ENCODE measurements around the gene ZDHHC7.

Gene ZDHHC7

DNA sequence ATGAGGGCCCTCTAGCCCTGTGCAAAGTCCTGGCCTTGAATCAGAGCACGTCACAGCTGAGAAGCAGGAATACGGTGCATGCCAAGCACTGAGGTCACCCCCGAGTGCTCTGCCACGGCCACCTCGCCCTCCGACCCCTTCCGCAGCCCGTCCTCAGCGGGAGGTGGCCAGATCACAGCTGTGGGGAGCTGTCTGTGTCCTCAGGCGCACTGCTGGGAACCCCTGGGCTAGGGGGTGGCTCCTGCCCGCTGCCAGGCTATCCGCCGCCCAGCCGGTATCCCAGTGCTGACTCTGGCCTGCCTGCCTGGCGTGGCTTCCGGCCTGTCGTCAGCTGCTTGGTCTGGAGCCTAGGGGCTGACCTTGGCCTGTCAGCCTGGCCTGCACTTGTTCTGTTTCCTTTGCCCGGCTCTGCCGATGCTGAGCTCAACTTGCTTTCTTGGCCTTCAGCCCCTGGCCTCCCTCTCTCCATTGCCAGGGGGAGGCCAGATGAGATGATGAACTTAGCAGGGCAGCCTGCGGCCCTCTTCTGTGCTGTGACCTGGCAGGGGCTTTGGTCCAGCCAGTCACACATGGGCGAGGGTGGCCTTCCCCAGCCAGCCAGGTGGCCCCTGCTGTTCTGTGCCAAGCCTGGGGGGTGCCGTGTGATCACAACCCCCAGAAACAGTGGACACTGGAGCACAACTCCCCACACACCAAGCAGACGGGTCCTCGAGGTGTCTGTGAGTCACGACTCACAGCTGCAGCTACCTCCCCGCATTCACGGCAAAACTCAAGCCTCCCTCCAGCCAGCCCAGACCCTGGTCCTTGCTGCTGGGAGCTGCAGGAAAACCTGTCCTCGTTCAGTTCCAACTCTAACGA, 77.3 kb downstream of the ZDHHC7 start:
- no peak for DNase-seq

DNA sequence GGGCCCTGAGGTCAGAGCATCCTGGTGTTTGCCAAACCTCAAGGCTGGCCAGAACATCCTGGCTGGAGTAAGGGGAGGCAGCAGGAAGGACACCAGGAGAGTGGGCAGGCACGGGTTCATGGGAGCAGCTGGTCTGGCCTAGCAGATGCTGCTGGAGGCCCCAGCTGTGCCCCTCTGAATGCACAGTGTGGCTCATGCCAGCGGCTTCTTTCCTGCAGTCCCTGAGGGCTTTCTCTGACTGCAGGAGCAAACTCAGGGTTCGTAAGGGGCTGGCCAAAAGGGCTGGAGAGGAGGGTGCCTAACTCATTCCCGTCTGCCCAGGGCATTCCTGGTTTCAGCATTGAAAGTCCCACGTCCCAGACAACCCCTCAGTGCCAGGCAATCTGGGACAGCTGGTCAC, 78.7 kb downstream of the ZDHHC7 start:
- peak; percentile 85 for DNase-seq

DNA sequence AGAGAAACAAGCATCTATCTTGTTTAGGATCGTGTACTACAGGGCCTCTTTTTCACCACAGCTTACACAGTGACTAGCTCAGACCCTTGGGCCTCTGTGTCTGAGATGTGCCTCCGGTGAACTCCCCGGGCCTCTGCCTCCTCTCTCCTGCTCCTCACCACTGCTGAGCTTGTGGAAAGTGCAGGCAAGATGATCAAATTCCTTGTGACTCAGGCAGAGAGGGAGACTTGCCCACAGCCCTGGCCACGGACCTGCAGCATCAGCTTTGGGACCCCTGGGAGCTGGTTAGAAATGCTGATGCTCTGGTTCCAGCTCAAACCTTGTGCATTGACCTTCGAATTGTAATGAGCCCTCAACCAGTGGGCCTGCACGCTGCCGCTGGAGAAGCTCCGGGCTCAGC, 79.8 kb downstream of the ZDHHC7 start:
- DNase-seq, result no peak

DNA sequence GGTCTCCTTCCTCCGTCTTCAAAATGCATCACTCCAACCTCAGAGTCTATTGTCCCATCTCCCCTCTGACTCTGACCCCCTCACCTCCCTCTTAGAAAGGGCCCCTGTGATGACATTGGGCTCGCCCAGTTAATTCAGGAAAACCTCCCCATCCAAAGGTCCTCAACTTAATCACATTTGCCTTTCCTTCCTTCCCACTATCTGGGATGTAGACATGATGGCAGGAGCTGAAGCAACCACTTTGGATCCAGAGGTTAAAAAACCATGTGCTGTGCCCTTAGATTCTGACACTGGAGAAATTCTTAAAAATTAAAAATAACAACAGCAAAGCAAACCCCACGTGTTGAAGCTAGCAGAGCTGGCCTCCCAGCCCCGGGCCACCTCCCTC, 80.2 kb downstream of the ZDHHC7 start:
- no peak for DNase-seq

DNA sequence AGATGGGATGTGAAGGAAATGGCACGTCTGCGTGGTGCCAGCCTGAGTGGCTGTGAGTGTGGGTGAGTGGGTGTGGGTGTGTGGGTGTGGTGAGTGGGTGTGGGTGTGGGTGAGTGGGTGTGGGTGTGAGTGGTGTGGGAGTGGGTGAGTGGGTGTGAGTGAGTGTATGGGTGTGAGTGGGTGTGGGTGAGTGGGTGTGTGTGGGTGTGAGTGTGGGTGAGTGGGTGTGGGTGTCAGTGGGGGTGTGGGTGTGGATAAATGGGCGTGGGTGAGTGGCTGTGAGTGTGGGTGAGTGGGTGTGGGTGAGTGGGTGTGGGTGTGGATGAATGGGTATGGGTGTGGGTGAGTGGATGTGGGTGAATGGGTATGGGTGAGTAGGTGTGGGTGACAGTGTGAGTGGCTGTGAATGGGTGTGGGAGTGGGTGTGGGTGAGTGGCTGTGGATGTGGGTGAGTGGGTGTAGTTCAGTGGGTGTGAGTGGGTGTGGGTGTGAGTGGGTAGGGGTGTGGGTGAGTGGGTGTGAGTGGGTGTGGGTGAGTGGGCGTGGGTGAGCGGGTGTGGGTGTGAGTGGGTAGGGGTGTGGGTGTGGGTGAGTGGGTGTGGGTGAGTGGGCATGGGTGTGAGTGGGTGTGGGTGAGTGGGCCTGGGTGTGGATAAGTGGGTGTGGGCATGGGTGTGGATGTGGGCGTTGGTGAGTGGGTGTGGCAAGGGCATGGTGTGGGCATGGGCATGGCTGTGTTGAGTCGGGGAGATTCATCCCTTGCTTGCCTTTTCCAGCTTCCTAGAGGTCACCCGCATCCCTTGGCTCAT, 80.8 kb downstream of the ZDHHC7 start:
- DNase-seq, result no peak

DNA sequence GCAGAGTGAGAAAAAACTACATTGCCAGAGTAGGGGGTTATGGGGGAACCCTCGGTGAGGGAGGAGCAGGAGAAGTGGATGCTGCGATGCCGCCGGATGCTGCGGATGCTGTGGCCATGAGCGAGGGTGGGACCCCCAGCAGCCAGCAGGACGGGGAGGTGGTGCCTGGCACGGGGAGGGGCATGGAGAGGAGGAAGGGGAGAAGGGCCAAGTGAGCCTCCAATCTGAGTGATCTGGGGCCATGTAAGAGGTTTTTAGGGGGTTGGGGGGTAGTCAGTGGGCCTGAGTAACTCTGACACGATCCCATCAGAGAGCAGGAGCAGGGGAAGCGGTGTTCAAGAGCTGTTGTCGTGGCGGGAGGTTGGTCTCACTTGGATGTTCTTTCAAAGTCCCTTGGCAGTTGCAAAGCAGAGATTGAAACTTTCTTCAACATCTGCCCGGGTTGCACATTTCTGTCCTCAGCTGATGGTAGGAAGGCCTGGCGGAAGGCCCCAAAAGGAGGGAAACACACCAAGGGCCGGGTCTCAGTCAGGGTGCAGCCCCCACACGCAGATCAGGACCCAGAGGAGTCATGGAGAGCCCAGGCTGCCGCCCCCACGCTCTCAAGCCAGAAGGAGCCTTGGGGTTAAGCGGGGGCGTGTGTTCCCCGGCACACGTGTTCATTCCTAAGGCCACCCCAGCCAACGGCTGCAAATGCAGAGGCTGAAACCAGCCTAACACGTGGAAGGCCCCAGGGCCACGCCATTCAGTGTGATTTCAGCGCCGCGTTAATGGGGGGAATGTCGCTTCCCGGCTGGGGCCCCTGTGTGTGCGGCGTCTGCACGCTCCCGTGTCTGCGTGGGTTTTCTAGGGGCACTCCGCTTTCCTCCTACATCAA, 81.7 kb downstream of the ZDHHC7 start:
- no peak for DNase-seq

DNA sequence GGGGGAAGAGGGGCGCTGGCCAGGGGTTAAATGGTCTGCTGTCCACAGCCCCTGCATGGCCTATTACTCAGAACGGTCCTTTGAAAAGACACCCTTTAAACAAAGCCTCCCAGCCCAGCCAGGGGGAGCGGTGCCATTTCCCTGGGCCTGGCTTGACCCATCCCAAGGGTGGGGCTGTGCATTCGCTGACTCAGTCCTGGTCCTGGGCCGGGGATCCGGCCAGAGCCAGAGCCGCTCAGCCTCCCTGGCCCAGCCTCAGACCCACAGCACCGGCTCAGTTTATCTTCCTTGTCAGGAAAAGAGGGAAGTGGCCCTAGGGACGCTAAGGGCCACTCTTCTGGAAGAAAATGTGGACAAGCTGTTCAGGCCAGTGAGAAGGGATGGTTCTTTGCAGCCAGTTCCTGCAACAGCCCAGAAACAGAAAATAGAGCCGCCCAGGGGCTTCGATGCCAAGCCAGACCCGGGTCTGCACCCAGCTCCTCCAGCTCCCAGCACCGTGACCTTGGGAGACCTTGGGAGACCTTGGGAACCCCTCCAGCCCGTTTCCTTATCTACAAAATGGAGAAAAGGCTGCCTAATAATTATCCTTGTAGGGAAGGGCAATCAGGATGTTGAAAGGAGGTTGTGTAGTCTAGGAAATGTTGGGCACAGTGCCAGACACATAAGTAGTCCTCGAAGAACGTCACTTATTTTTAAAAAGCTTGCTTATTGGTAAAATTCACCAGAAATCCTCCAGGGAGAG, 82.5 kb downstream of the ZDHHC7 start:
- no peak for DNase-seq

DNA sequence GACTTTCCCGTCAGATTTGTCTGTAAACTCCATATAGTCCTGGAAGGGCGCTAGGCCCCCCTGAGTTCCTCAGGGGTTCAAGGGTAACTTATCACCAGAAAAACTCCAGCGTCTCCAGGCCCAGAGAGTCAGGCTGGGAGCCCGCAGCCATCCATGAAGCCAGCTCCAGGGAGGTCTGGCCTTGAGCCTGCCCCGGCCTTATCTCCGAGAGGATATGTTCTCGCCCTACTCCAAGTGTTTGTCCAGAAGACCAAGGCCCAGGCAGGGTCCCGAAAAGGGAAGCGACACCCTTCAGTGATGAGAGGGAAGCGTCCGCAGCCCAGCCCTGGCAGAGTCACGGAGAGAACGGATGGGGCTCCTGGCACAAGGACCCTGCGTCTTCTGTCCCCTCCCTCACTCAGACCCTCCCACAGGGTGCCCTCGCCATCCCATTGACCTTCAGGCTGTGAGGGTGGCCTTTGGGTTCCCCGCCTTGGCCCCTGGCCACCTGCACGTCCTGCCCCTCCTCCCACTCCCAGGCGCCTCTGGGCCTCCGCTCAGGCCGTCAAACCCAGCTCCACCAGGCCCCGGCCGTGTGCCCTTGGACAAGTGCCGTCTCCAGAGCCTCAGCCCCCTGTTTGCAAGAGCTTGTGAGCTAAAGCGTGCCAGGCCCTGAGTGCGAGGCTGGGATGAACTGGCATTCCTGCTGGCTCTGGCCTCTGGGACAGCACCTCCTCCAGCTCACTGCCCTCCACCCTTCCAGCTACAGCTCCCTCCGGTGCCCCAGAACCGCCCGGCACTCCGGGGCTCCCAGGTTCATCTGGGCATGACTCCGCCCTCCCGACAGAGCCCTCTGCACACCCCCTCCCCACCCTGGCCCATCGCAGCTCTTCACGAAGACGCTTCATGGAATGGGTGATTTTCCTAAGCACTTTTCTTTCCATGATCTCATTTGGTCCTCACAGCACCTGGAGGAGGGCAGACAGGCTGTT, 83.4 kb downstream of the ZDHHC7 start:
- DNase-seq, result no peak

DNA sequence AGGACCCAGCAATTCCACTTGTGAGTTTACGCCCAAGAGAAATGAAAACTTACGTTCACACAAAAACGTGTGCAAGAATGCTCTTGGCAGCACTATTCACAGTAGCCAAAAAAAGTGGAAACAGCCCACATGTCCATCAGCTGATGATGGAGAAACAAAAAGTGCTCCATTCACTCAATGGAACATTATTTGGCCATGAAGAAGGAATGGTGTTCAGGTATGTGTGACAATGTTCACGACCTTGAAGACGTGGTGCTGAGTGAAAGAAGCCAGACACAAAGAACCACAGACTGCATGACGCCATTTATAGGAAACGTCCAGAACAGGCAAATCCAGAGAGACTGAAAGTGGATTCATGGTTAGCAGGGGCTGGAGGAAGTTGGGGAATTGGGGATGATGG, 84.9 kb downstream of the ZDHHC7 start:
- DNase-seq, result no peak

DNA sequence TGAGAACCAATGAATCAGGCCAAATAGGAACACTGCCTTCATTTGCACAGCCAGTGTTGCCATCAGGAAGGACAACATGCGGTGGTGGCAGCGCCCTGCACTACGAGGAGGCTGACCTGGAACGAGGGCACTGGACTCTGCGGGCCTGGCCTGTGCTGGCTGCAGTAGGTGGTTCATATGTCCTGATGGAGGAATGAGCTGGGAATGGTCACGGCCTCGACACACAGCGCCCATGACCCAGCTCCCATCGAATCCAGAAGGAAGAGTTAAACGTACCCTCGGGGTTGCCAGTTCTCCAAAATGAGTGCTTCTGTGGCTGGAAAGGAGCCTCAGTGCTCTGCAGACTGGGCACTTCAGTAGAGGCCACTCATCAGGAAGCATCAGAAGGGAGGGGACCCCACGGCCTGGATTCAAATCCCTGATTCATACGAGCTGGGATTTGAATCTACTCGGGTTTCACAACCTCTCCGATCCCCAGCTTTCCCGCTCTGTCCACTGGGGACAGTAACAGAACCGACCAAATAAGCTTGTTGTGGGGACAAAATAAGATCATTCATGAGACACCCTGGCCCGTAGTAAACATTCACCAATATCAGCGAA, 85.5 kb downstream of the ZDHHC7 start:
- no peak for DNase-seq

DNA sequence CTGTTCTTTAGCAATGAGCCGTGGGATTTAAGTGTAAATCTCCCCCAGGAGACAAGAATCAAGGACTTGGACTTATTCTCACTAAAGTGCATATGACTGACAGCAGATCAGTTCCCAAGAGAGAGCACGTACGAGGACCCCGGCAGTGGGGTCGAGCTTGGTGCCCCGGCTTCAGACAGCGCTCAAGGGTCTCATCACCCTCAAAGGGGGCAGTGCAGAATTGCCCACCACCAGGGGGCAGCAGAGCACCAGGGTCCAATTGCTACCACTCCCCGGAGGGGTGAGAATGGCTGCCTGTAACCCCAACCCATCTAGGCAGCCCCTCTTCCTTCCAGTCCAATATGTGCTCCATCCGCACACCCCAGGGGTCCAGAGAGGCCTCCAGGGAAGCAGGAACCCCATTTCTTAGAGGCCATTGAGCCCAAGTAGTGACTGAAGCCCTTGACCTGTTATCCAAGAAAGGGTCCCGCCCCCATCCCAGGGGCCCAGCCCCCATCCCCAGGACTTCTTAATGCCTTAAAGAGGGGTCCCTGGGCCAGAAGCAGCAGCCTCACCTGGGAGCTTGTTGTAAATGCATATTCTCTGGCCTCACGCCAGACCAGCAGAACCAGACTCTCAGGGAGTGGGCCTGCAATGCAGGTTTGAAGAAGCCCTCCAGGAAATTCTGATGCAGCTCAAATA, 86.1 kb downstream of the ZDHHC7 start:
- DNase-seq, result no peak

DNA sequence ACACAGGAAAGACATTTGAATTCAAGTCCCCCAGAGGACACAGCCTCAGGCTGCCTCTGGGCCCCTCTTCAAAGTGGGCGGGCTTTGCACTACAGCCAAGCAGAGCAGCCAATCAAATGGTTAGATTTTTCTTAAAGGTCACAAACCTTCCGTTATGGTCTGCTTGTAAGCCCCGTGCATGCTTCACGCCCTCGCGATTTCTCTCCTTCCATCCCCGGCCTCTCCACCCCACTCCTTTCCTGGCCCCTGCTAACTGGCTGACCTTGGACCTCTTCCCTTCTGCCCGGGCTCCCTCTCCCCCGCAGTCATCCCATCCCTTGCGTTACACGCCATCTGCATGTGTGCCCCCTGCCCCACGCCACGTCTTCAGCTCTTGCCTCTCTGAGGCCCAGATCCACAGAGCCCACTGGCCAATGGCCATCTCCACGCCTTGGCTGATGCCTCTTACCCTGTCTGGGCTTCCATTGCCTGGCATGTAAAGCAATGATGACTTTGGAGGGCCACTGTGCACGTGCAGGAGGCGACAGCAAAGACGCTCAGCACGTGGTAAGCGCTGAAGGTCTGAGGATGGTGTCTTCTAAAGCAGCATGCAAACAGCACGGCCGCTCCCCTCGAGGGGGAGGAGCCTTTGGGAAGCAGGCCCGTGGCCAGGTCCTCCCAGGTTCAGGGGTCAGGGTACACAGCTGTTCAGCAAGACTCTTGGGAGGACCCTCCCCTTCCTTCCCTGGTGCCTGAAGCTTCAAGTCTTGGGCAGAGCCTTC, 86.8 kb downstream of the ZDHHC7 start:
- DNase-seq, result no peak

All from NCI-H2171 treated with DMSO at 0.1 percent for 48 hours (cell line).